ENCODE measurements around the gene CXCR1.
"Not testable (repeated sequence)": the region's sequence is repeated elsewhere in the genome, so short reads cannot be mapped to it uniquely, and the experiment has no call there.

CXCR1 gene

GRCh38 chr2:218166791-218167190, at the start of gene CXCR1:
CXCR1 (minus strand) TSS chr2:218166962; CDS start chr2:218165211, 1,751 bp downstream.
- DNase-seq: peak in 1 of 4 experiments; percentile 4

DNA sequence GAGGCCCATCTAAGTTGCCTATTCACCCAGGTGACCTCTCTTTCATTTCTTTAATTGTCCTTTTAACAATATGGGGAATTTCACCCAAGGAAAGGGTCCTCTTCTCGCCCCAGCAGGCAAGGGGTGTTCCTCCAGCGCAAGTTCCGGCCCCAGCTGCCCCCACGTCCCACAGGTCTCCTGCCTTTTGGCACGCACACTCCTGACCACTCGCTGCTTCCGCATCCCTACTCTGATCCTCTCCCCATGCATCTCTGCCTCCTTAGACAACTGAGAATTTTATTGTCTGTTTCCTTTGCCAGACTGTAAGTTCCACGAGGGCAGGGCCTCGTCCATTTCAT, 49.5 kb upstream of the CXCR1 start:
- no peak for DNase-seq

DNA sequence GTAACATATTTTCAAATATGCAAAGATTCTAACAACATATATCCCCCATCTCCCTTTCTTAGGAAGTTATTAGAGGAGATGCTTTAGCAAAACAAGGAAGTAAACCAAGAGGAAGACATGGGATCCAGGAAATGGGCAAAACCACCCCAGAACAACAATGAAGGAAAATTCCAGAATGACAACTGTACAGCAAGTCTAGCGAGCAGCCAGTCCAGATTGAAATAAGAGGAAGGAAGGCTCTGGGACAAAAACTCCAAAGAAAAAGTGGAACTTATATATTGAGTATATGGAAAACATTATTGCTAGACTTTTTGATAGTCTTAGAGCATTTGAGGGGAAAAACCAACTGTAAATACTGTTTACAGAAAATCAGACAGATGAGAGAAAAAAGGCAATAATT, 47.4 kb upstream of the CXCR1 start:
- no peak for DNase-seq

DNA sequence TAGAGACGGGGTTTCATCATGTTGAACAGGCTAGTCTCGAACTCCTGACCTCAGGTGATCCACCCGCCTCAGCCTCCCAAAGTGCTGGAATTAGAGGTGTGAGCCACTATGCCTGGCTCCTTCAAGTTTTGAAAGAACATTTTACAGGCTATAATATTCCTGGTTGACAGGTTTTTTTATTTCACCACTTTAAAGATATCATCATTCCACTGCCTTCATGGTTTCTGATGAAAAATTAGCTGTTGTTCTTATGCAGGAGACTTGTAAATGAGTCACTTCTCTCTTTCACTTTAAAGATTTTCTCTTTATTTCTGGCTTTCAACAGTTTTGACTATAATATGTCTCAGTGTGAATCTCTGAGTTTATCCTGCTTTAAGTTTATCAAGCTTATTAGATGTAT, 42.3 kb upstream of the CXCR1 start:
- no peak for DNase-seq

- DNase-seq: no peak
Observed at GRCh38 chr2:218202266-218202665, 35.5 kb upstream of the CXCR1 start.

DNA sequence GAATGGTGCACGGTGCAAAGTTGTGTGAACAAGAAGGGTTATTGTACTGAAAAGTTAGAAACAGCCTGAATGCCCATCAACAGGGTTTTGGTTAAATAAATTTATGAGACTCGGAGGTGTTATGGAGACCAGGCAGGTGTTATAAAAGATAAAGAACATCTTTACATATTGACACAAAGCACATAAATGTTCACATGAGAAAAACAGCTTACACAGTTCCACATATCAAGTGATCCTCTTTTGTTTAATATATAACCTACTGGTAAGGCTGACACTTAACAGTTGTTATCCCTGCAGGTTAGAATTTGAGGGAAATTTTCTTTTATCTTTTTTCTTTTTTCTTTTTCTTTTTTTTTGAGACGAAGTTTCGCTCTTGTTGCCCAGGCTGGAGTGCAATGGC, 30.2 kb upstream of the CXCR1 start:
- DNase-seq: no peak

DNA sequence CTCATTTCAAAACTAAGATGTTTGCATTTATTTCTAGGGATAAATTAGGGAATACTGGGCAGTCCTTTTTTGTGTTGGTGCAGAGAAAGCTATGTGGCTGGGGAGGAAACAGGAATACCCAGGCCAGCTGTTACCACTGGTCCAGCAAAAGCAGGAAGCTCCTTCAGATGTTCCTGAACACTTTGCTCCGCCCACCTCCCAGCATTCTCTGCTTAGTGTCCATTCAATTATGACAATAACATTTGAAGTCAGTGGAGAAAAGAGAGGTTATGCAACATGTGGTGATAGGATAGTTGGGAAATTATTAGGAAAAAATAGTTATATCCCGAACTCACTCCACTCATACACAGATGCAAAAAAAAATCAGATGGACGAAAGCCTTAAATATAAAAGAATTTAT, 28.1 kb upstream of the CXCR1 start:
- DNase-seq: no peak

DNA sequence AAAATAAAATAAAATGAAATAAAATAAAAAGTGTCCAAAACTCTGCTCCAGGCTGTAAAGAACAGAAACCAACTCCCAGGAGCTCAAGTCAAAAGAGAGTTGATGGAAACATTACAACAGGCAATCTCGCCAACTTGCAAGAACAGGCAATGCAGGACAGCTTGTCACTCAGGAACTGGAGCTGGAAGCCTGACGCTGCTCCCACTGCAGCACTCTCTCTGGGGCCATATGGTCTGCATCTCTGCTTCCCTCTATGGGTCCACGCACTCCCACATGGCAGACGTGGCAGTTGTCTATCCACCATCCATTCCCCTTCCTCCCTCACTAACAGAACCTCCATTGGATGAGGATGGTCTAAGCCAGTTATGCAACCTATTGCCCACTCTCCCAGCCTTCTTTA, 26.9 kb upstream of the CXCR1 start:
- no peak for DNase-seq

- DNase-seq: no peak
Observed at GRCh38 chr2:218192902-218193430, 26.2 kb upstream of the CXCR1 start.

- no peak for DNase-seq
Observed at GRCh38 chr2:218188528-218188927, 21.8 kb upstream of the CXCR1 start.

DNA sequence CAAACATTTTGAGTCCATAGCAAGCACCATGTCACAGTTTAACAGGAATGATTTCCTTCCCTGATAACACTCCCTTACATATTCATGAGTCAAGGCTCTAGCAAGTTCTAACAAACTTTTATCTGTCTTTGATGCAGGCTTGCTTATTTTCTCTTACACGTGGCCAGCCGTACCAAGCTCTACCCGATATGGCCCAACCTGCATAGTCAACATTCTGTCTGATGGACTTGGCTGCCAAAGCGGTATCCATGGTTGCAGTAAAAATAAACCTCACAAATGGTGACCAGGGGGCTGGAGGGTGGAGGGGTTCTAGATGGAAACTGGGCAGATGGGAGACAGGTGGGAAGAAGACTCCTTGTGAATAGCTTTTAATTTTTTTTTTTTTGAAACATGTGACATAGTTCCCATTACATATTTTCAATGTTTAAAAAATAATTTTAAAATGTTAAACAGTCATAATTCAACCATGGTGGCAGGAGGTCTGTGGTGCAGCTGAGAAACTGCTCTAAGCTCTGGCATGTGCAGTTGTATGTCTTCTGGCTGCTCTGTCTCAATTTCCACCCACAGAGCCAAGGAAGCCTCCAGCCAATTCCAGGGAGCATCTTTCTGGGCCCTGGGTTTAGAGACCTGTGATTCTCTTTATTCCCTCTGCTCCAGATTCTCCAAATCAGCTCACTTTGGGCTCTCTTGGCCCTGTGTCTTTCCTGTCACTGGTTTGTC, 20.7 kb upstream of the CXCR1 start:
- DNase-seq: no peak

DNA sequence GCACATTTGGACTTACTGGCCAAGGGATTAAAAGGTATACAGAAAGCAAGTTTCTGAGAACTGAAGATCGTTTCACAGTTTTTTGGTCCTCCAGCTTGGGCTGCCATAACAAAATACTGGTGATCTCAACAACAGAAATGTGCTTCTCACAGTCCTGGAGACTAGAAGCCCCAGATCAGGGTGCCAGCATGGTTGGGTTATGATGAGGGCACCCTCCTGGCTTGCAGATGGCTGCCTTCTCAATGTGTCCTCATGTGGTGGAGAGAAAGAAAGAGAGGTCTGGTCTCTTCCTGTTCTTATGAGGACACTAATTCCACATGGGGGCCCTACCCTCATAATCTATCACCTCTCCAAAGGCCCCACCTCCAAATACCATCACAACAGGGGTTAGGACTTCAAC, 20.1 kb upstream of the CXCR1 start:
- DNase-seq: no peak

- peak; percentile 9 to 57 (median 28) for DNase-seq
Observed at GRCh38 chr2:218186355-218186766, 19.6 kb upstream of the CXCR1 start.

DNA sequence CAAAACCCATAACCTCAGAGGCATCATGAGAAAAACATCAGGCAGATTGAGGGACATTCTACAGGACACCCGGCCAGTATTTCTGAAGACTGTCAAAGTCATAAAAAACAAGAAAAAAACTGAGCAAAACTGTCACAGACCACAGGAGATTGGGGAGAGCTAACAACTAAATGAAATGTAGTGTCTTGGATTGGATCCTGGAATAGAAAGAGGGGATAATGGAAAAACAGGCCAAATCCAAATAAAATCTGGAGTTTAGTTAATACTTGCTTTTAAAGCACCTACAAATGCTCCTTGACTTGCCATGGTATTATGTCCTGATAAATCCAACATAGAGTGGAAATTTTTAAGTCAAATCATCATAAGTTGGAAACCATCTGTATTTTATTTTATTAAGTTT, 17.6 kb upstream of the CXCR1 start:
- DNase-seq: no peak

DNA sequence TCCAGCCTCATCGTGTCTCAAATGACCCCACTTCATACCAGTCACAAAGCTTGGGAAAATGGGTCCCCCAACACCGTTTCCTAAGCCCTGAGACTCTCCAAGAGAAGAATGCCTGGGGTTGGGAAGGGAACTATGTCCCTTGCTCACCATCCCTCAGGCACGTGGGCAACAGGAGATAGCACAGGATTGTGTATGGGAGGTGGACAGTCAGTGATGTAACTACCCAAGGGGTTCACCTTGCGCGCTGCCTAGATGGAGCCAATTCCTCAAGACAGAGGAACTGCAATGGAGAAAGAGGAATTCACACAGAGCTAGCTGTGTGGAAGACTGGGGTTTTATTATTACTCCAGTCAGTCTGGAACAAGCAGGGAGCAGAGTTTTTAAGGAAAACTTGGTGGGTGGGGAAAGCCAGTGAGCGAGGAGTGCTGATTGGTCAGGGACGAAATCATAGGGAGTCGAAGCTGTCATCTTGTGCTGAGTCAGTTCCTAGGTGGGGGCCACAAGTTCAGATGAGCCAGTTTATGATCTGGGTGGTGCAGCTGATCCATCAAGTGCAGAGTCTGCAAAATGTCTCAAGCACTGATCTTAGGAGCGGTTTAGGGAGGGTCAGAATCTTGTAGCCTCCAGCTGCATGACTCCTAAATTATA, 13.8 kb upstream of the CXCR1 start:
- DNase-seq: no peak

DNA sequence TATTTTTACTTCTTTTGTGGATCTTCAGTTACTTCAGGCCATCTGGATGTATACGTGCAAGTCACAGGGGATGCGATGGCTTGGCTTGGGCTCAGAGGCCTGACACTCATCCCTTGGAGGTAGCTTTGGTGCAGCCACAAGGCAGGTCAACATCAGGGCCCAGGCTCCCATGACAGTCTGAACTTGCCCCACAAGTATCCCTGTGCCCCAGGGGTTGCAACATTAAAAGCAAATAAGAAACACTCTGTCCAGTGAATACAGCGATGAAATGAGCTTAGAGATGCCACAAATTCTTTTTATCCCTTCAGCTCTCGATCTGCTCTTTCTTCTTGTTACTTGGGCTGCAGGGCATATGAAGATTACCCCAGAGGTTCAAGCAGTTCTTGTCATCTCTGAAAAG, 13.0 kb upstream of the CXCR1 start:
- DNase-seq: no peak

DNA sequence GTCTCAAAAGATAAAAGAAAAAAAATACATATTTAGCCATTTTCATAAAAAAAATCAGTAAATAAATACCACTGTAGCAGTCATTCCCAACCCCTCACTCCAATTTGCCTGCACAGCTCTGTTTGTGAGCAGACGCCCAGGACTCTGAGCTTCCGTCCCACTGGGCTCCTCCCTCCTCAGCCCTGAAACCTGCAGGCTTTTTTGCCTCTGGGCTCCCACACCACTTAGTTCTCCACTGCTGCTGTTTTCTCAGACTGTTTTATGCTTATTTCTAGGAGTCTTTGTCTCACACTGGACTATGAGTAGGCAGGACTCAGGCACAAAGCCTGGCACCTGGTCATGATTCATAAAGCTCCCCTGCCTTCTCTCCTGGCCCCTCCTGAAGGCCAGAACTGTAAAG, 6.1 kb upstream of the CXCR1 start:
- no peak for DNase-seq

- not testable (repeated sequence) for DNase-seq
Observed at GRCh38 chr2:218171744-218172143, 5.0 kb upstream of the CXCR1 start.

- no peak for DNase-seq
Observed at GRCh38 chr2:218169757-218170546, 3.2 kb upstream of the CXCR1 start.

- DNase-seq: peak in 3 of 4 experiments; percentile 20 to 49 (median 29)
Observed at GRCh38 chr2:218168635-218169462, 2.1 kb upstream of the CXCR1 start.

- DNase-seq: no peak
Observed at GRCh38 chr2:218168016-218168415, 1.3 kb upstream of the CXCR1 start.

DNA sequence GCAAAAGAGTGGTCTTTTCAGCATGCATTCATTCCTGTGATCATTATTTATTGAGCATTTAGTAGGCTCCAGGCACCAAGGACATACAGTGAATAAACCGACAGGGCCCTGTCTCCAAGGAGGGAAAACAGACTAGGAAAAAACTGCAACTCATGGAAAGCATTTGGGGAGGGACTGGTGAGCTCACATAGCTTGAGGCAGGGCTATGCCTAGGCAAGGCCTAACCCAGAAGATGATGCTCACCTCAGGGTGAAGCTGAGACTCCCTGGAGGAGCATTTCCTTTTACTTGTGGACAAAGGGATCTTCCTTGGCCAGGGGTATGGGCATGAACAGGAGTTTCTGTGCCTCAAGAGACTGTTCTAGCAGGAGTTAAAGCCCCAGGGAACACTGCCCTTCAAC, 3.9 kb downstream of the CXCR1 start:
- DNase-seq: no peak

DNA sequence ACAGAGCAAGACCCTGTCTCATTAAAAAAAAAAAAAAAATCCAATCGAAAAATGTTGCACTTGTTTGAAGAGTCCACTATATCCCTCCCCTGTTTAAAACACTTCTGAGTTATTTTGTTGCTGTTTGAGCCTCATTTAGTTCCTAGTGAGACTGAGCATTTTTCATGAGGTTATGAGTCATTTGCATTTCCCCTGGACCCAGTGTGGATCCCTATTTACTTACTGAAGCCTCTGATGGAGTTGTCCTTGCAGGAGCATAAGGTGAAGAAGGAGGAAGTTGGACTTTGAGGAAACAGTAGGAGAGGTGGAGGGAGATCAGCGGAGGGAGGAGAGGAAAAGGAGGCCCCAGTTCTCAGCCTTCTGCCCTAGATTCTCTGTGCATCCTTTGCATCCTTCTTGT, 5.1 kb downstream of the CXCR1 start:
- DNase-seq: no peak

All from activated naive CD4-positive, alpha-beta T cell (primary cell).